Neutrophil (primary cell): ENCODE results near the gene SUSD6.

ENCODE experiments used
- H3K27ac ChIP-seq: fragments of 200-600 bp; sonication (generic); 2 replicates; pipeline ENCODE4 v1.5.1; 2016; ENCODE audit warnings: mild to moderate bottlenecking, moderate library complexity
- H3K27me3 ChIP-seq: fragments of 200-600 bp; sonication (generic); 2 replicates; pipeline ENCODE4 v1.6.0; 2016; ENCODE audit warnings: mild to moderate bottlenecking
- H3K36me3 ChIP-seq: fragments of 200-600 bp; sonication (generic); 2 replicates; pipeline ENCODE4 v1.5.1; 2017
- H3K4me1 ChIP-seq, 2 experiments: fragments of 200-600 bp in 1 of 2; sonication (generic) in 1 of 2; 1 replicate in 1 of 2; 2 replicates in 1 of 2; pipeline versions ENCODE4 v1.5.1 to v1.6.1; 2013 to 2016; ENCODE audit warnings: low read depth in 1 of 2, low read length in 1 of 2, mild to moderate bottlenecking in 1 of 2, moderate library complexity in 1 of 2; ENCODE audit not compliant: control insufficient read depth in 1 of 2, insufficient read depth in 1 of 2
- H3K4me3 ChIP-seq, 2 experiments: fragments of 200-600 bp in 1 of 2; sonication (generic) in 1 of 2; 1 replicate in 1 of 2; 2 replicates in 1 of 2; pipeline ENCODE4 v1.5.1; 2013 to 2016; ENCODE audit warnings: low read depth in 1 of 2, low read length in 1 of 2, mild to moderate bottlenecking in 1 of 2, moderate library complexity in 1 of 2
- H3K9me3 ChIP-seq: fragments of 200-600 bp; sonication (generic); 2 replicates; pipeline ENCODE4 v1.5.1; 2016
- TF ChIP-seq, protein P1 (sequence below): fragments of 200-600 bp; sonication (generic); IDR thresholded peaks from 2 replicates; pipeline ENCODE4 v1.5.1; 2016; ENCODE audit warnings: antibody characterized with exemption

SUSD6 gene

GRCh38 chr14:69711065-69711464, 99.7 kb downstream of the SUSD6 start:
- Histone ChIP-seq H3K9me3 (no peaks in the 10 kb centered on the region), H3K36me3 (peaks cover 91% of the 10 kb centered on the region), H3K27ac (peak overlapping the region; percentile 87), H3K27me3 (no peaks in the 10 kb centered on the region), H3K4me1 (peaks cover 42 to 43% of the 10 kb centered on the region in 2 experiments), H3K4me3 (peak overlapping the region in 1 of 2 experiments; percentile 49)
- TF ChIP-seq, protein P1, sequence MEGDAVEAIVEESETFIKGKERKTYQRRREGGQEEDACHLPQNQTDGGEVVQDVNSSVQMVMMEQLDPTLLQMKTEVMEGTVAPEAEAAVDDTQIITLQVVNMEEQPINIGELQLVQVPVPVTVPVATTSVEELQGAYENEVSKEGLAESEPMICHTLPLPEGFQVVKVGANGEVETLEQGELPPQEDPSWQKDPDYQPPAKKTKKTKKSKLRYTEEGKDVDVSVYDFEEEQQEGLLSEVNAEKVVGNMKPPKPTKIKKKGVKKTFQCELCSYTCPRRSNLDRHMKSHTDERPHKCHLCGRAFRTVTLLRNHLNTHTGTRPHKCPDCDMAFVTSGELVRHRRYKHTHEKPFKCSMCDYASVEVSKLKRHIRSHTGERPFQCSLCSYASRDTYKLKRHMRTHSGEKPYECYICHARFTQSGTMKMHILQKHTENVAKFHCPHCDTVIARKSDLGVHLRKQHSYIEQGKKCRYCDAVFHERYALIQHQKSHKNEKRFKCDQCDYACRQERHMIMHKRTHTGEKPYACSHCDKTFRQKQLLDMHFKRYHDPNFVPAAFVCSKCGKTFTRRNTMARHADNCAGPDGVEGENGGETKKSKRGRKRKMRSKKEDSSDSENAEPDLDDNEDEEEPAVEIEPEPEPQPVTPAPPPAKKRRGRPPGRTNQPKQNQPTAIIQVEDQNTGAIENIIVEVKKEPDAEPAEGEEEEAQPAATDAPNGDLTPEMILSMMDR = no peak

DNA sequence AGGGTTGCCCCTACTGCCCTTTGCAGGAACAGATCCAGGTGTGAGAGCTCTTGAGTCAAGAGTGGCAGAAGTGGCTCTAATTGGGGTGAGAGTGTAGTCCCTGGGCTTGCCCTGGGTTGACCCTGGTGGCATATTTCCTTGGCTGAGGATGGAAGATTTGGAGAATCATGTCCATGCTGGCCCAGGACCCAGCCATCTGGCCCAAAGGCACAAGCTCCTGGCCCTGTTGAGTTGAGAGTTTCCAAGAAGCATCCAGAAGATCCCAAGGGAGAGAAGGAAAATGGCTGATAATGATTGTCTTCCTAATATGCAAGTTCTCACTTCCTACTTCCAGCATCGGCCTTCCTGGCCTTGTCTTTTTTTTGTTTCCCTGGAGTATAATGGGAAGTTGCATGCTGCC, 100.1 kb downstream of the SUSD6 start:
- Histone ChIP-seq H3K36me3 (peaks cover 87% of the 10 kb centered on the region), H3K27ac (peak overlapping the region; percentile 87)
- TF ChIP-seq, protein P1 = no peak

GRCh38 chr14:69711881-69712560, 100.6 kb downstream of the SUSD6 start:
- TF ChIP-seq, protein P1 = no peak
- H3K9me3 ChIP-seq = no peaks in the 10 kb centered on the region
- H3K27me3 ChIP-seq = no peaks in the 10 kb centered on the region
- H3K36me3 ChIP-seq = peaks cover 82% of the 10 kb centered on the region
- peak overlapping the region; percentile 87 for H3K27ac ChIP-seq
- peaks cover 51 to 52% of the 10 kb centered on the region in 2 experiments for H3K4me1 ChIP-seq
- H3K4me3 ChIP-seq = peak overlapping the region; percentile 28 to 49

More for the DNA sequence above, 100.1 kb downstream of the SUSD6 start:
- Histone ChIP-seq H3K4me1 (peaks cover 46 to 47% of the 10 kb centered on the region in 2 experiments), H3K27me3 (no peaks in the 10 kb centered on the region), H3K4me3 (peak overlapping the region in 1 of 2 experiments; percentile 49), H3K9me3 (no peaks in the 10 kb centered on the region)

GRCh38 chr14:69712599-69713088, 101.2 kb downstream of the SUSD6 start:
- H3K27ac ChIP-seq = peak overlapping the region; percentile 87
- peaks cover 57% of the 10 kb centered on the region in 2 experiments for H3K4me1 ChIP-seq
- no peaks in the 10 kb centered on the region for H3K27me3 ChIP-seq
- peaks cover 76% of the 10 kb centered on the region for H3K36me3 ChIP-seq
- TF ChIP-seq, protein P1 = no peak
- H3K4me3 ChIP-seq = peak overlapping the region; percentile 28 to 49
- no peaks in the 10 kb centered on the region for H3K9me3 ChIP-seq

DNA sequence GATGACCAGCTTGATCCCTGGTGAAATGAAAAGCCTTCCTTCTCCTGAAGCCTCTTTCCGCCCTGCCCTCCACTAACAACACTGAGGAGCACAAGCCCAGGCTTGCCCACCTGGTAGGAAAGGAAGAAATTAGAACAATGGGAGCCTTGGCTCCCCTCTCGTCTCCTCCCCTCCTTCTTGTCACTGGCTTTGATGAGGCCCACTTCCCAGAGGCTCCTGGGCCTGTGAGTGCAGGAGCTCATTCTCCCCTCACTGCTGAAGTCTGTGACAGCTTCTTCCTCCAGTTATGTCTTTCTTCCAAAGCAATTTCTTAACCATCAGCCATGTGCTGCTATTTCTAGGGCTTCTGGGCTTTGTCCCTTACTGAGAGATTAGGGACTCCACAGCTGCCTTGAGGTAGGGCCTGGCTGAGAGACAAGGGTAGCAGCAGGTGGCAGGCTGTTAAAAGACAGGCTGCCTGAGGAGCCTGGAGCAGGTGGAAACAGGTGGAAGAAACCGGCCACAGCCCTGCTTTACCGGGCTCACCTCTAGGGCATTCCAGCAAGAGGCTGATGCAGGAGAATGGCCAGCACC, 101.9 kb downstream of the SUSD6 start:
- TF ChIP-seq, protein P1 = no peak
- Histone ChIP-seq H3K27ac (peak overlapping the region; percentile 87), H3K36me3 (peaks cover 69% of the 10 kb centered on the region), H3K27me3 (no peaks in the 10 kb centered on the region), H3K4me3 (no peak overlapping the region), H3K4me1 (peaks cover 55 to 57% of the 10 kb centered on the region in 2 experiments), H3K9me3 (no peaks in the 10 kb centered on the region)
